Duodenal mucosa (tissue), 2 donors: ENCODE measurements around the gene RDH11.
A peak's percentile ranks its signal among the peaks of the same experiment; 100 is the strongest.

Experiments
- H3K27ac ChIP-seq: one replicate; pipeline ENCODE4 v1.7.0; 2013; ENCODE audit warnings: low read depth, low read length
- H3K27me3 ChIP-seq, 2 donors: one replicate each; pipeline ENCODE4 v1.7.0; 2013; ENCODE audit warnings: low read length in 2 of 2, control low read depth in 1 of 2; ENCODE audit not compliant: insufficient read depth in 2 of 2, control insufficient read depth in 1 of 2
- H3K36me3 ChIP-seq, 2 donors: one replicate each; pipeline ENCODE4 v1.7.0; 2013; ENCODE audit warnings: low read length in 2 of 2, control low read depth in 1 of 2; ENCODE audit not compliant: insufficient read depth in 2 of 2, control insufficient read depth in 1 of 2
- H3K4me1 ChIP-seq, 2 donors: one replicate each; pipeline ENCODE4 v1.7.0; 2013; ENCODE audit warnings: low read length in 2 of 2, control low read depth in 1 of 2; ENCODE audit not compliant: insufficient read depth in 2 of 2, control insufficient read depth in 1 of 2
- H3K4me3 ChIP-seq, 2 donors: one replicate each; pipeline ENCODE4 v1.7.0; 2013; ENCODE audit warnings: low read length in 2 of 2, low read depth in 1 of 2
- H3K9ac ChIP-seq, 2 donors: one replicate each; pipeline ENCODE4 v1.7.0; 2013; ENCODE audit warnings: low read length in 2 of 2, low read depth in 1 of 2
- H3K9me3 ChIP-seq, 2 donors: one replicate each; pipeline ENCODE4 v1.7.0; 2013; ENCODE audit warnings: low read length in 2 of 2, control low read depth in 1 of 2; ENCODE audit not compliant: control insufficient read depth in 1 of 2

RDH11 gene

DNA sequence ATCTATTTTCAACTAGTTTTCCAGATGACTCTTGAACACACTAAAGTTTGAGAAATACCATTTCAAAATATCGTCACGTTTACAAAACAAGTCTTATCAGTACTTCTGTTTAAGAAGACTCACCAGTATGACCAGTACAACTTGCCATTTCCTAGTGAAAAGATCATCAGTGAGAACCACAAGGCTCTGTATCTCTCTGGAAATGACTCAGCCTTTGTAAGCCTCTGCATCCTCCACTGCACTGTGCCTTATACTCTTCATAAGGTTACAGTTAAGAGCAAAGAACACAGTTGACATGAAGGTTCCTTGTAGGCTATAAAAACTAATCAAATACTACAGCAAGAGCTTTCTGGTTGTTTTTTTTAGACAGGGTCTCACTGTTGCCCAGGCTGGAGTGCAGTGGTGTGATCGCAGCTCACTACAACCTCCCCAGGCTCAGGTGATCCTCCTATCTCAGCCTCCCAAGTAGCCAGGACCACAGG lies 15.4 kb downstream of the RDH11 start:
- Histone ChIP-seq H3K36me3 (peaks cover 4 to 30% of the 10 kb centered on the region in 2 donors), H3K27ac (no peak overlapping the region), H3K27me3 (no peaks in the 10 kb centered on the region), H3K9me3 (no peaks in the 10 kb centered on the region), H3K9ac (no peak overlapping the region), H3K4me1 (peaks cover 0 to 3% of the 10 kb centered on the region in 2 donors), H3K4me3 (no peak overlapping the region)

DNA sequence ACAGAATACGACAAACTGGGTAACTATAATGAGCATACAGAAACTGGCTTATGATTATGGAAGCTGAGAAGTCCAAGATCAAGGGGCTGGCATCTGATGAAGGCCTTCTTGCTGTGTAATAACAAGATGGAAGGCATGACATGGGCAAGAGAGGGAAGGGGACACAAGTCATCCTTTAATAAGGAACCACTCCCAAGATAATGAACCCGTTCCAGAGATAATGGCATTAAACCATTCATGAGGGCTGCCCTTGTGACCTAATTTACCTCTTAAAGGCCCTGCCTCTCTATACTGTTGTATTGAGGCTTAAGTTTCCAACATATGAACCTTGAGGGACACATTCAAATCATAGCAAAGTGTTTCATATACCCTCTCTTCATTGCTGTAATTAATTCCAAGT lies 16.6 kb downstream of the RDH11 start:
- peaks cover 0 to 25% of the 10 kb centered on the region in 2 donors for H3K36me3 ChIP-seq
- no peaks in the 10 kb centered on the region for H3K27me3 ChIP-seq
- no peaks in the 10 kb centered on the region for H3K9me3 ChIP-seq
- peaks cover 0 to 7% of the 10 kb centered on the region in 2 donors for H3K4me1 ChIP-seq
- H3K27ac ChIP-seq: no peak overlapping the region
- H3K9ac ChIP-seq: no peak overlapping the region
- no peak overlapping the region for H3K4me3 ChIP-seq

DNA sequence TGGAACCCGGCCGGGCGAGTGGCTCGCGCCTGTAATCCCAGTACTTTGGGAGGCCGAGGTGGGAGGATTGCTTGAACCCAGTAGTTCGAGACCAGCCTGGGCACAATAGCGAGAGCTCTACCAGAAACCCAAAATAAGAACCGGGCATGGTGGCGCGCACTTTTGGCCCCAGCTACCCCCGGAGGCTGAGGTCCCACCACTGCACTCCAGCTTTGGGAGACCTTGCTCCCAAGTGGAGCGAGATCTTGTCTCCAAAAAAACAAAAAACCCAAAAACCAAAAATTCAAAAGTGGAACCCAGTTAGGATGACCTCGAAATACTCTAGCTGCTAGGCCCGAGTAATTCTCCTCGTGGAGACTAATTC lies 20.4 kb downstream of the RDH11 start:
- H3K36me3 ChIP-seq: peaks cover 0 to 21% of the 10 kb centered on the region in 2 donors
- H3K9me3 ChIP-seq: no peaks in the 10 kb centered on the region
- peaks cover 14 to 21% of the 10 kb centered on the region in 2 donors for H3K4me1 ChIP-seq
- H3K27ac ChIP-seq: peak overlapping the region; percentile 97
- no peaks in the 10 kb centered on the region for H3K27me3 ChIP-seq
- H3K9ac ChIP-seq: peak overlapping the region; percentile 72 to 95
- peak overlapping the region; percentile 79 to 98 for H3K4me3 ChIP-seq

DNA sequence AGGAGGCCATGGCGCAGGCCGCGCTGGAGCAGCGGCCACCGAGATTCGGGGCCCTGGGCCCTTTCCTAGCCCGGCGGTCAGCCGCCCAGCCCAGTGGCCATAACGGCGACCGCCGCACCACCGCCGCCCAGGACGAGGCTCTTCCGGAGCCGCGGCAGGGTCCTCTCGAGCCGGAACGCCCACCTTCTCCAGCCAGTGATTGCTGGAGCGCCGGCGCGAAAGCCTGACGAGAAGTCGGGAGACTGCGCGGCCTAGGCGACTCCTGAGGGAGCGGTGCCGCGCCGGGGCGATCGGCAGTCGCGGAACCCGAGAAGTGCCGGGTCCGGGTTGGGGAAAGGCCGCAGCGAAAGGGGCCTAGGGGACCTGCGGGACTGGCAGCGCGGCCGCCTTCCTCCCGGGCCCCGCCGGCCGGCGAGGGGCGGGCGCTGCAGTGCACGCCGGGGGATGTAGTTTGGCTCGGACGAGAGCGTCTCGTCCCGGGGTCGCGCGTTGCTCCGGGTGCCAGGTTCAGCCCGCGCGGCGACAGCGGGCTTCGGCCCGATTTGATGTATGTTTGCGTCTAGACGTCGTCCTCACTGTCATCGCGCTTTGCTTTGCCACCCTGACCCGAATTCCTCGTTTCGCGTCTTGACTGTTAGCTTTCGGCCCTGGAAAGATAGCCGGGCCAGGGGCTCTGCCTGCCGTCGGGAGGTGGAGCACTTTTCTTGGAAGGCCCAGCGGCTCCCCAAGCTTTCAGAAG lies 20.9 kb downstream of the RDH11 start, which contains the start of gene VTI1B:
Gene VTI1B, minus strand, starts transcription at position 153 of the 739 bp plus-strand sequence. Its CDS starts 143 bp downstream, at position 10.
- peaks cover 14 to 21% of the 10 kb centered on the region in 2 donors for H3K4me1 ChIP-seq
- H3K4me3 ChIP-seq: peak within 1 kb of the TSS; percentile 79 to 98
- peak within 1 kb of the TSS; percentile 97 for H3K27ac ChIP-seq
- no peaks in the 10 kb centered on the region for H3K27me3 ChIP-seq
- peaks cover 0 to 21% of the 10 kb centered on the region in 2 donors for H3K36me3 ChIP-seq
- H3K9ac ChIP-seq: peak within 1 kb of the TSS; percentile 72 to 95
- no peaks in the 10 kb centered on the region for H3K9me3 ChIP-seq

DNA sequence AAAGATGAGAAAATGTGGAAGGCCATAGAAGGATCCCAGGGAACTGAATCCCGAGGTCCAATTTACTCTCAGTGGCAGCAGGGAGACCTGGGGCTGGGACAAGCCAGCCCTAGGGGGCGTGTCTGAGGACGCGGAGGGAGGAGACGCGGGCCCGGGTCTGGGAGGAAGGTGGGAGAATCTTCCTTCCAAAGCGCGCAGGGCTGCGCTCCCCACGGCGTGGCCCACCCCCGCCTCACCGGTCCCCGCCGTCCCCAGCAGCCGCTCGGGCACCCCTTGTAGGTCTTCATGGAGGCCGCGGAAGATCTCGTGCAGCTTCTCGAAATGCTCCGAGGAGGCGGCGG lies 21.5 kb downstream of the RDH11 start:
- H3K4me1 ChIP-seq: peaks cover 14 to 21% of the 10 kb centered on the region in 2 donors
- peak overlapping the region; percentile 97 for H3K27ac ChIP-seq
- no peaks in the 10 kb centered on the region for H3K9me3 ChIP-seq
- H3K4me3 ChIP-seq: peak overlapping the region; percentile 79 to 98
- H3K9ac ChIP-seq: peak overlapping the region; percentile 72 to 95
- no peaks in the 10 kb centered on the region for H3K27me3 ChIP-seq
- peaks cover 0 to 20% of the 10 kb centered on the region in 2 donors for H3K36me3 ChIP-seq

DNA sequence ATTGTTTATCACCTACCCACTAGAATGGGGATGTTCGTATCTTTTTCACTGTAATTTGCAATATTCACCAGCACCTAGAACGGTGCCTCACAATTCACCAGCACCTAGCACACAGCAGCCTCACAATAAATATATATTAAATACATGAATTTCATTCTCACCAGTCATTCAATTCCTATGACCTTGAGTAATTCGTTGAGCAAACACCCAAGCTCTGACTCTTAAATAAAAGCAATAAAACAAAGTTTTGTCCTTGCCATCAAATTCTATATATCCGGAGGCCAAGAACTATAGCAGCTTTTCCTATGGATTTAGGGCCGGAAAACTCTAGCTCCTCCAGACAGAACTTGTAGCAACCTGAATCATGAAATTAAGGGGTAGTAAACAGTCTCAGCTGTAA lies 22.1 kb downstream of the RDH11 start:
- Histone ChIP-seq H3K27ac (no peak overlapping the region), H3K4me3 (peak overlapping the region; percentile 79 to 98), H3K9ac (peak overlapping the region; percentile 72 to 95), H3K9me3 (no peaks in the 10 kb centered on the region), H3K27me3 (no peaks in the 10 kb centered on the region), H3K36me3 (peaks cover 0 to 15% of the 10 kb centered on the region in 2 donors), H3K4me1 (peaks cover 14 to 21% of the 10 kb centered on the region in 2 donors)

DNA sequence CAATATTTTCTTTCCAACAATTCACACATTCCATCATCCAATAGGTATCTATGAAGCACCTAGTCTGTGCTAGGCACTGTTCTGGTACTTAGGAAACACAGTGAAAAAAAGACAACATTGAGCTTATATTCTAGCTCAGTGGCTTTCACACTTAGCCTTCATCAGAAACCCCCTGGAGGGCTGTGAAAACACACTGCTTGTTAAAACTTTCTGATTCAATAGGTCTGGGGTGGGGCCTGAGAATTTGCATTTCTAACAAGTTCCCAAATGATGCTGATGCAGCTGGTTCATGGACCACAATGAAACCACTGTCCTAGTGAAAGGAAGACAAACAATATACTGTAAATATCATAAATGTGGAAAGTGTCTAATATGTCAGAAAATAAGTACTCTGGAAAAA lies 27.0 kb downstream of the RDH11 start:
- Histone ChIP-seq H3K27ac (no peak overlapping the region), H3K4me3 (no peak overlapping the region), H3K27me3 (no peaks in the 10 kb centered on the region), H3K9ac (no peak overlapping the region), H3K4me1 (peaks cover 14 to 18% of the 10 kb centered on the region in 2 donors), H3K9me3 (no peaks in the 10 kb centered on the region), H3K36me3 (peaks cover 0 to 6% of the 10 kb centered on the region in 2 donors)

DNA sequence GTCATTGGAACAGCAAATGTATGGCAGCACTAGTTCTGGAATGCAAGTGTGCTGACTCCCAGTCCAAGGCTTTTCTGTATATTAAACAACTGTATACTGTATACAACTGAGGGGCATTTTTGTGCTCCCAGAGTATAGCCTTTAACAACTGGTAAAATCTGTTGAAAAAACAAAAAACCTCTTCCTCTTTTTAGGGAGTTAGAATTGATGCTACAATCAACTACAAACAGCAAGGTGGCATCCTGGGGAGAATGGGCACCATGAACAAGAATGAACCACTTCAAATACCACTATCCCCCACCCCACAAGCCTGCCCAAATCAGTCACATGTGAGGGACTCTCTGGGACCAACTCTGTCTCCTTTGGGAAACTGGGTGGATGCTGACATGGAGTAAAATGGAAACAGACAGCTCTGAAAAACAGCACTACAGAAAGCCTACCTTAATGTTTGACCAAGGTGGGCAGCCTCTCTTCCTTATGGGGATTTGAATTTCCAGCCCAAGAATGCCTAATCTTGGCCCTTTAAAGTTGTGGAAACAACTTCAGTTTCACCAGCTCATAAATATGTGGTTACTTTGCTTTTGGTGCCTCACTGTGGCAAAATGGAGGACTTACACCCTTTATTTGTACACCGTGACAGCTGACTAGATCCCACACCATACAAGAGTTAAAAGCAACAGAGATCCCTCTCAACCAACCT lies 28.7 kb downstream of the RDH11 start:
- H3K9ac ChIP-seq: no peak overlapping the region
- peaks cover 4 to 7% of the 10 kb centered on the region in 2 donors for H3K4me1 ChIP-seq
- peaks cover 0 to 6% of the 10 kb centered on the region in 2 donors for H3K36me3 ChIP-seq
- no peak overlapping the region for H3K27ac ChIP-seq
- H3K9me3 ChIP-seq: no peaks in the 10 kb centered on the region
- no peak overlapping the region for H3K4me3 ChIP-seq
- no peaks in the 10 kb centered on the region for H3K27me3 ChIP-seq

DNA sequence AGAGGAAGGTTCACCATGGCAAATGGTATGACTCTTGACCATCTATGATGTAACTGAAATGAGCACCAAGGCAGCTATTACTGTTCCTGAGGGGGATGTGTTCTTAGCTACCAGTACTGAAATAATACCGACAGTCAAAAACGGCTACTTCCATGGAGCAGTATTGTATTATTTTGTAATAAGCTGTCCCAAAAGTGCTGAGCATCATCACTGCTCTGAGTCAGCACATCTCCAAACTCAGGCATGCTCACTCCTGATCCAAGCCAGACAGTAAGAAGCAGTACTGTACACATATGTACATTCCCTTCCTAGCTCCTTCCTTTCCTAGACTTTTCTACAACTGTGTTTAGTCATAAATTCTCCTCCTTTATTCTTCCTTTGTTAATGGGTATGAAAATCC lies 29.7 kb downstream of the RDH11 start:
- Histone ChIP-seq H3K27ac (no peak overlapping the region), H3K4me1 (peaks cover 4 to 7% of the 10 kb centered on the region in 2 donors), H3K4me3 (no peak overlapping the region), H3K9ac (no peak overlapping the region), H3K27me3 (no peaks in the 10 kb centered on the region), H3K9me3 (no peaks in the 10 kb centered on the region), H3K36me3 (peaks cover 0 to 6% of the 10 kb centered on the region in 2 donors)

DNA sequence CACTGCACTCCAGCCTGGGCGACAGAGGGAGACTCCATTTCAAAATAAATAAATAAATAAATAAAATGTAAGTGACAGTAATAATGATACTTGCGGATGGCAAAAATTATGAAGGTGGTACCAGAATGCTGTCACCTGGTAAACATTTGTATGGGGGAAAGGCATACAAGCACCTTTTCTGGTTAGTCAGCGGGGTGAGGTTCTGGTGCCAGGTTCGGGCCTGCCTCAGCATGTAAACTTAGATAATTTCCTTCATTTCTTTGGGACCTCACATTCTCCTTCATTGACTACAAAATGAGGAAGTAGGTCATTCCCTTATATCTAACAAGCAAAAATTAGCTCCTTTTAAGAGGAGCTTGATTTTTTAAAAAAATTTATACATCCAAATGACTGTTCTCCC lies 31.9 kb downstream of the RDH11 start:
- H3K4me1 ChIP-seq: peaks cover 4 to 7% of the 10 kb centered on the region in 2 donors
- no peak overlapping the region for H3K27ac ChIP-seq
- peaks cover 3 to 12% of the 10 kb centered on the region in 2 donors for H3K36me3 ChIP-seq
- no peaks in the 10 kb centered on the region for H3K9me3 ChIP-seq
- no peak overlapping the region for H3K4me3 ChIP-seq
- no peak overlapping the region for H3K9ac ChIP-seq
- H3K27me3 ChIP-seq: no peaks in the 10 kb centered on the region
